HG03159 (cell line): ENCODE measurements around the gene AK8.

ENCODE experiments used
- ATAC-seq: cut with Tn5 transposase; IDR thresholded peaks from one replicate; pipeline ENCODE4 v1.9.1; 2021; ENCODE audit warnings: mild to moderate bottlenecking, moderate library complexity; ENCODE audit not compliant: unreplicated experiment

The AK8 gene

GRCh38 chr9:132826621-132827365, 51.3 kb downstream of the AK8 start:
- no peak for ATAC-seq

- no peak for ATAC-seq
Measured at GRCh38 chr9:132826131-132826530, 52.0 kb downstream of the AK8 start.

- no peak for ATAC-seq
Measured at GRCh38 chr9:132825430-132825829, 52.7 kb downstream of the AK8 start.

DNA sequence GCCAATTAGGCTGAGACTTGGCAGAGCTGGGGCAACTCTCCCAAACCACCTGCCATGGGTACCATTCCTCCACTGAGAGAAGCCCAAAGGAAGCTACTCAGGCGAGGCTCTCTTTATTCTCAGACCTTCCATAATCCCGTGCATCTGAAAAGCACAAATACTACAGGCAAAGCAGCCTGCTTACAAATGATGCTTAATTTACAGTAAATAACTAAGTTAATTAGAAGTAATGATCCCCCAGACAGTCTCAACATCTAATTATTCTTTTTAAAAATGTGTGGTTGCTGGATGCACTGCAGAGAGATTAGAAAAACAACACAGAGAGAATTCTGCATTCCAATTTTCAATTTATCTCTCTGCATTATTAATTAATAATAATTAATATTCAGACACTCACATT, 53.1 kb downstream of the AK8 start:
- no peak for ATAC-seq

- no peak for ATAC-seq
Measured at GRCh38 chr9:132824151-132824550, 53.9 kb downstream of the AK8 start.

DNA sequence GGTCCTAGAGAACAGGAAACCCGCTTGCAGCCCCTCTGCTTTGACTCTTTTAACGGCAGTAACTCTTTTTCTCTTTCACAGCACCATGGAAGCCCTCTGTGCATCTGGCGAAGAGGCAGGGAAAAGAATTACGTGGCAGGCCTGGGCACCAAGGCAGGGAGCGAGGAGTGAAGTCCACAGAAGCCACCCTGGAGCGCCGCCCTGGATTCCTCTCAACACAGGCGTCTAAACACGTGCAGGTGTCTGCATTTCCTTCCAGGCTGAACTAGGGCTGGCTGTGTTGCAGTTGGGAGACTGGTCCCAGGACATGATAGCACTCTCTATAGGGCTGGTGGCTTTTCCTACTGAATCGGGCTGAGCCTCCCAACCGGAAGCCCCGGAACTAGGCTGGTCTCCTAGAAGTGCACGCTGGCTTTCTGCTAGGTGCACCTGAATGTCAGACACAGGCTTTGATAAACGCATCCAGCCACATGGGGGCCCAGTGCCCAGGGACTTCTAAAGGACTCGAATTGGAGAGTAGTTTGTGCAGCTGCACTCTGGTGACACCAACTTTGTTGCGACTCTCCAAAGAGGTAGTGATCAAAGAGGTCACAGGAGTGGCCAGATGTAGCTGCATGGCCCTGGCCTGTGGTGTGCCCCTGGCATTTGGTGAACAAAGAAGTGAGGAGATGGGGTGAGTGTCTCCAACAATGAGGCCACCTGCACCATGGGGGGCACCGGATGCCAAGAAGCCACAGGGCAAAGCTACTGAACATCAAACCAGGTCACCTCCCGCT, 54.5 kb downstream of the AK8 start:
- ATAC-seq, result no peak

DNA sequence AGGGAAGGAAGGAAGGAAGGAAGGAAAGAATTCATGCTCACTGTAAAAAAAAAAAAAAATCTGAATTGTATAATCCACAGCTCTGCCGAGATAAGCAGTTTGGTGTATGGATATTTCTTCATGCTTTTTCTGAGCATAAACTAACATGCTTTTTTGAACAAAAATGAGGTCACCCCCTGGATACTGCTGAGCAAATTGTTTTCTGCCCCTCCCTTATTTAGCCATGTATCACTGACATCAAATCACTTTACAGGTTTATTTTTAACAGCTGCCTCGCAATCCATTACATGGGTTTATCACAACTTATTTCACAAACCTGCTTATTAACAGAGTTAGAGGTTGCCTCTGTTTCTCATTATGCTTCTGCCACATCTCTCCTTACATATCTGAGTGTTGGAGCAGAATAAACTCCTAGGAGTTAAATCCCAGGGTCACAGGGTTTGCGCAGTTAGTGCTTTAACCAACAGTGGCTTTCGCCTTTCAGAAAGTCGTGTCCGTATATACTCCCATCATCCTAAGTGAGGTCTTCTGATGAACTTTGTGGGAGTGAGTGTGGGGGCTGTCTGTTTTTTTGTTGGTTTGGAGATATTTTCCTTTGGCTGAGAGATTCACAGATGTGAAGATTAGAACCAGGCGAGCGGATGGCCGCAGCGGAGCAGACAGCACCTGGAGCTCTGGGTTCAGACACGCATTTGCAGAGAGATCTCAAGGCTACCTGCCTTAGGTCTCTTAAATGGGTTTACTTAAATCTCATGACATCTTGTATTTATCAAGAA, 57.7 kb downstream of the AK8 start:
- no peak for ATAC-seq

DNA sequence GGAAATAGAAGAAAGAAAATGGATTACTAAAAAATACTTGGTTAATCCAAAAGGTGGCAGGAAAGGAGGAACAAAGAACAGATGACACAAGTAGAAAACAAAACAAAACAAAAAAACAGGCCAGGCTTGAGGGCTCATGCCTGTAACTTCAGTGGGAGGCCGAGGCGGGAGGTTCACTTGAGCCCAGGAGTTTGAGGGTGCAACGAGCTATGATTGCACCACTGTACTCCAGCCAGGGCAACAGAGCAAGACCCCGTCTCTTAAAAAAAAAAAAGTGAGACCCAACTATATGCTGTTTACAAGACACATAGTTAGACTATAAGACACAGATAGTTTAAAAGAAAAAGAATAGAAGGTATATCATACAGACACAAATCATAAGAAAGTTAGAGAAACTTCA, 59.5 kb downstream of the AK8 start:
- no peak for ATAC-seq

DNA sequence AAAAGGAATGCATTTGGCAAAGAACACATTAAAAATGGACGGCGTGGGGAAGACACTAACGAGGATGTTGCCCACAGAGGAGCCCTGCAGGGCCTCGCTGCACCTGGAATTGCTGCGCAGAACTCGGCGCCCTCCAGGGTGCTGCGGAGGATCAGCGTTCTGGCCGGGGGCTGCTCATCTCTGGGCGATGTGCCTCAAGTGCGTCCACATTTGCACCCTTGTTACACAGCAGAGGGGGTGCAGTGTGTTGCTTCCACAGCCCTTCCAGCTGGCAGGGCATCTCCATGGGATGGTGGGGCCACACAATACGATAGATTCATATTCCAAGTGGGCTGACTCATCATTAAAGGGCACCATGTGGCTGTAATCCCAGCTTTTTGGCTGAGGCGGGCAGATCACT, 63.1 kb downstream of the AK8 start:
- no peak for ATAC-seq

- no peak for ATAC-seq
Measured at GRCh38 chr9:132813115-132813771, 64.8 kb downstream of the AK8 start.

DNA sequence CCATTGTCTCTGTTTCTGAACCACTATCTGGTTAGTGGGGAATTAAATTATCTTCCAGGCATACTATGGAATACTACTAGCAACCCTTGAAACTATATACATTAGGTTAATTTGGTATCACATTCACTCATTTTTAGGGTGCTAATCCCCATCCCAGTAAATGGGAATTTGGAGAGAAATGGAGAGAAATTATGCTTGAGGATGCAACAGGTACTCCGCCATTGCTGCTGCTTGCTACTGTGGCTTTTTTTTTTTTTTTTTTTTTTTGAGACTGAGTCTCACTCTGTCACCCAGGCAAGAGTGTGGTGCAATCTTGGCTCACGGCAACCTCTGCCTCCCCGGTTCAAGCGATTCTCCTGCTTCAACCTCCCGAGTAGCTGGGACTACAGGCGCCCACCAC, 66.1 kb downstream of the AK8 start:
- no peak for ATAC-seq

DNA sequence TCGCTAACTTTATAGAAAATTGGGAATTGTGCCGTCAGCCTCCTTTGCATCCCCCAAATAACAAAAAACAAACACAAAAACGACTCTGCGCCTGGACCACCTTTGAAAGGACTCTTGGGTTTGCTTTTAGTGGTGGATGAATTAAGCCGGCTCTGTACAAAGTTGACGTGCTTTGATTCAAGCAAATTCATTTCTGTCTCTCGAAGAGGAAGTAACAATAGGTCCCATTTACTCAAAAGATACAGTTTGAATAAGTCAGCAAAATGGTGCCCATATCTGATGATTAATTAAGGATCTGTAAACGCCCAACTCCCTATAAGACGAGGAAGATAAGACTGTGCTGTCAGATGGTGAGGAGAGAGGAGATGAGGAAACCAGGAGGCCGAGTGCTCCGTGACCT, 67.8 kb downstream of the AK8 start:
- ATAC-seq, result no peak

GRCh38 chr9:132809677-132810271, 68.3 kb downstream of the AK8 start:
- ATAC-seq, result no peak

DNA sequence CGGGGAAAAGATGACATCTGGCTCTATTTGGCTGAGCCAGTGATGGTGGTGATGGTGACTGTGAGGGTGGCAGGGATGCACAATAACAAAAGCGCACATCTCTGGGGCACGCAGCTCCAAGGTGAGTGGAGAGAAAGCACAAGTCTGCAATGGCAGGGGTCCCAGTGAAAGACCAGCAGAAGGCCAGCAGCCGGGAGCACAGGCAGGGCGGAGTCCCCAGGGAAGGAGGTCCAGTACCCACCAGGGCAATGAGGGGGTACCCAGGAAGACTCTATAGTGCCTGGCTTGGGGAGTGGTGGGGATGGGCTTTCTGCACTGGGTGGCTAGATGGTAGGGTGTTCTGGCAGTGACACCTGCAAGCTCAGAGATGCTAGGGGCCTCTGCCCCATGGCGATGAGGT, 69.4 kb downstream of the AK8 start:
- ATAC-seq, result no peak

- ATAC-seq, result no peak
Measured at GRCh38 chr9:132806723-132807421, 71.2 kb downstream of the AK8 start.

- no peak for ATAC-seq
Measured at GRCh38 chr9:132806306-132806705, 71.8 kb downstream of the AK8 start.

- no peak for ATAC-seq
Measured at GRCh38 chr9:132804576-132805295, 73.3 kb downstream of the AK8 start.

DNA sequence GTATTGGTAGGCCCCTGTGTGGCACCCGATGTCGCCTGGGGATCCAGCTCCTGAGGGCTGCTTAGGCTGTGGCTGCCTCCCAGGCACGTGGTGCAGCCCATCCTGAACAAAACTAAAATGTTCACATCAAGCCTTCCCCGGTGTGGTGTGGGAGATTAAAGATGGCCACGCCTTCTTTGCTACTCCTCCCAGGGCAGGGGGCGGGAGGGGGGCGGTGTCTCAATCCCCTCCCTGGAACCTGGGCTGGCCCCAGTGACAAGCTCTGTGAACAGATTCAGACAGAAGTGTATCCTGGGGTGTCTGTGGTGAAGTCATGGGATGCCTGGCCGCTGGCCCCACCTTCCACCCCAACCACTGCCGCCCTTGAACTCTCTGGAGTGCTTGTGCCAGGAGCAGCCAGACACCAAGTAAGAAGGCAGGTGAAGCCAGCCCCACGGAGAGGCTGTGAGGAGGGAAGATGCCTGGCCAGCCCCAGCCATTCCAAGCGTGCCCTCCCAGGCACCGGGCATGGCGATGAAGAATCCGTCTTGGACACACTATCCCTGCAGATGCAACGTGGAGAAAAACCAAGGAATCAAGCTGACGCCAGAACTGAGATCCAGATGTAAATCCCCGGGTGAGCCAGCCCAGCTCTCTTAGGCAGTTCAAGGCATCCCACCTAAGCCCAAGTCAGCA, 75.8 kb downstream of the AK8 start:
- ATAC-seq, result no peak

GRCh38 chr9:132801659-132802058, 76.4 kb downstream of the AK8 start:
- no peak for ATAC-seq
